GM21825 (cell line): Measurements from ENCODE around the gene COL2A1.

Source experiments
- ATAC-seq: cut with Tn5 transposase; IDR thresholded peaks from one replicate; pipeline ENCODE4 v1.9.1; 2021; ENCODE audit warnings: mild to moderate bottlenecking, moderate library complexity; ENCODE audit not compliant: unreplicated experiment

COL2A1 gene

GRCh38 chr12:47991106-47992061 is 12.9 kb downstream of the COL2A1 start:
- ATAC-seq = no peak

- ATAC-seq = peak; percentile 96
Measured at GRCh38 chr12:47990351-47991105, 13.7 kb downstream of the COL2A1 start.

GRCh38 chr12:47989666-47990065 is 14.6 kb downstream of the COL2A1 start:
- ATAC-seq = no peak

GRCh38 chr12:47989023-47989417 is 15.3 kb downstream of the COL2A1 start:
- ATAC-seq = no peak

GRCh38 chr12:47988073-47989022 is 15.9 kb downstream of the COL2A1 start:
- ATAC-seq = no peak

- ATAC-seq = no peak
Measured at GRCh38 chr12:47987411-47988072, 16.7 kb downstream of the COL2A1 start.

- no peak for ATAC-seq
Measured at GRCh38 chr12:47986832-47987231, 17.4 kb downstream of the COL2A1 start.

GRCh38 chr12:47986291-47986660 is 18.0 kb downstream of the COL2A1 start:
- ATAC-seq = no peak

GRCh38 chr12:47985596-47986290 is 18.5 kb downstream of the COL2A1 start:
- no peak for ATAC-seq

GRCh38 chr12:47984331-47984801 is 19.9 kb downstream of the COL2A1 start:
- ATAC-seq = no peak

GRCh38 chr12:47983541-47984115 is 20.6 kb downstream of the COL2A1 start:
- ATAC-seq = no peak

- no peak for ATAC-seq
Measured at GRCh38 chr12:47982770-47983169, 21.5 kb downstream of the COL2A1 start.

GRCh38 chr12:47982311-47982710 is 22.0 kb downstream of the COL2A1 start:
- no peak for ATAC-seq

GRCh38 chr12:47981496-47982260 is 22.6 kb downstream of the COL2A1 start:
- ATAC-seq = no peak

GRCh38 chr12:47980779-47981495 is 23.3 kb downstream of the COL2A1 start:
- ATAC-seq = no peak

- no peak for ATAC-seq
Measured at GRCh38 chr12:47980197-47980596, 24.1 kb downstream of the COL2A1 start.

- no peak for ATAC-seq
Measured at GRCh38 chr12:47979686-47980085, 24.6 kb downstream of the COL2A1 start.

GRCh38 chr12:47979166-47979565 is 25.1 kb downstream of the COL2A1 start:
- no peak for ATAC-seq
